ENCODE measurements around the gene ATL2.
"Not testable (repeated sequence)": the region's sequence is repeated elsewhere in the genome, so short reads cannot be mapped to it uniquely, and the experiment has no call there.

ATL2 gene

GRCh38 chr2:38377050-38377828, at the start of gene ATL2:
ATL2 (minus strand) TSS chr2:38377273; CDS start chr2:38377260, 13 bp downstream.
- peak; percentile 59 to 97 (median 91) for DNase-seq

GRCh38 chr2:38423763-38424162, 46.7 kb upstream of the ATL2 start:
- no peak for DNase-seq

DNA sequence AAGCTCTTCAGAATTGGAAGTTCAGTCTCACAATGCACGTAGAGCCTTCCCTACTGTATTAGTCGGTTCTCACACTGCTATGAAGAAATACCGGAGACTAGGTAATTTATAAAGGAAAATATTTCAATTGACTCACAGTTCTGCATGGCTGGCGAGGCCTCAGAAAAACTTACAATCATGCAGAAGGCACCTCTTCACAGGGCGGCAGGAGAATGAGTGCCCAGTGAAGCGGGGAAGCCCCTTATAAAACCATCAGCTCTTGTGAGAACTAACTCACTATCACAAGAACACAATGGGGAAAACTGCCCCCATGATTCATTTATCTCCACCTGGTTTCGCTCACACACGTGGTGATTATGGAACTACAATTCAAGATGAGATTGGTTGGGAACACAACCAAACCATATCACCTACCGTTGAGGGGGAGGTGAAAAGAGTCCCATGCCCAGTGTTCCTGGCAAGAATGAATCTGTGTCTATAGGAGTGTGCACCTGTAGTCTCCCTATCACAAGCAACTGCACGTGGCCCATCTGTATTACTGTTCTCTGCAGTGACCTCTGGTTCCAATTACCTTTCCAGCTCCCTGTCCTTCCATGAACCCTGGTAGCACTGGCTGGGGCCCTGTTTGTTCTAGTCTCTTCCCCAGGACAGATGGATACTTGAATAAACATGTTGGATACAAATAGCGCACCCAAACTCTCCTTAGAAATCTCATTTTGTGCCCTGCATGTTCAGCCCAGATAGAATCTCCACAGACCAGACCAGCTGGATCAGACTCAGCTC, 44.4 kb upstream of the ATL2 start:
- DNase-seq, result no peak

DNA sequence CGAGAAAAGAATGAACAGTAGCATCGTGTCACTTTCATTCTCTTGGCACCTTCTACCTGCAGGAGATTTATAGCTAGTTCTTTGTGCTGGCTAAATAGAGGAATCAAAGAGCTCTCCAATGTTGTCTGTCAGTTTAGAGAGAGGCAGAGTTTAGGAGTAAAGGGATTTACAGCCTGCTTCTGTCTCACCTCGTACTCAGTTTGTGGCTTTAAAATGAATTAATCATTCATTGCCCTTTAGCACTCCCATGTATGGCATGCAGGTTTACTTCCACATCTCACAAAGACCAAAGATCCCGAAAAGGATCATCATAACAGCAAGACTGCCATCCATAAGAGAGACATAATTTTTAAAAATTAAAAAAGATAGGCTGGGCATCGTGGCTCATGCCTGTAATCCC, 42.4 kb upstream of the ATL2 start:
- DNase-seq, result no peak

GRCh38 chr2:38418735-38419134, 41.7 kb upstream of the ATL2 start:
- no peak for DNase-seq

DNA sequence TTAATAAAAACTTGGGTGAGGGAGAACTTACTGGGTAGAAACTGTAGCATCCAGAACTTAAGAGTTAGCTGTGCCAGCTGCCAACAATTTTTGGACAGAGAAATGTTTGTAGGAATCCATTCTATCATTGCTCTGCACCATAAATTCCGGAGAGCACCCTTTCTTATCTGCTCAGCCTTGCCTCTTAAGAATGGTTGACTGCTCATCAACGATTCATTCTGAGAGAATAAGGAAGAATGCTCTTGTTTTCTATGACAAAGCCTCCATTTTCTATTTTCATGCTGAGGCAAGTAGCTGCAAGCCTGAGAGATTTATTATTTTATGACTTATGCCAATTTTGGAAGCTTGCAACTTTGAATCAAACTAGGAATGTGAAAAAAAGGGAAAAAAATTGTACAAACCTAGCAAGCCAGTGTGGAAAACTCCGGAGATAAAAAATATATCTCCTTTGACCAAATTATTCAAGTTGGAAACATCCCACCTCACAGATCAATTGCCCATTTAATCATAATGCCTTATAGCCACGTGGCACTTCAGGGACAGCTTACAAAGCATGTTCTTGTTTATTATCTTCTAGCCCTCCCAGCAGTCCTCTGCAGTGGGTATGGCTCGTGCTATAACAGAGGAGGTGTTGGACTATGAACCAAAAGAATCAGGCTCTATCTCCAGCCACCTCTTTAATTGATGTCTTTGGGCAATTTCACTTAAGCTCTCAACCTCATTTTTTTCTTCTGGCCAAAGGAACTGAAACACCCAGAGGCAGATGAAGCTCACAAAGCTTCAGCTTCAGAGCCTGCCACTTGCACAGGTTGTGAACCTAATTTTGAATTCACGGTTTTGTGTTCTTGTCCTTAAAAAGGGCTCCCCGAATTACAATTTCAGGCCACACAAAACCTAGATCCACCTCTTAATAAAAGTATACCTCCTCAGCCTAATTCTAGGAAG, 40.9 kb upstream of the ATL2 start:
- no peak for DNase-seq

- DNase-seq, result no peak
These were observed 39.4 kb upstream of the ATL2 start for GRCh38 chr2:38416296-38417036.

- no peak for DNase-seq
These were observed 38.7 kb upstream of the ATL2 start for GRCh38 chr2:38415728-38416291.

- DNase-seq, result no peak
These were observed 38.0 kb upstream of the ATL2 start for GRCh38 chr2:38415023-38415422.

GRCh38 chr2:38412235-38412871, 35.3 kb upstream of the ATL2 start:
- not testable (repeated sequence) for DNase-seq

DNA sequence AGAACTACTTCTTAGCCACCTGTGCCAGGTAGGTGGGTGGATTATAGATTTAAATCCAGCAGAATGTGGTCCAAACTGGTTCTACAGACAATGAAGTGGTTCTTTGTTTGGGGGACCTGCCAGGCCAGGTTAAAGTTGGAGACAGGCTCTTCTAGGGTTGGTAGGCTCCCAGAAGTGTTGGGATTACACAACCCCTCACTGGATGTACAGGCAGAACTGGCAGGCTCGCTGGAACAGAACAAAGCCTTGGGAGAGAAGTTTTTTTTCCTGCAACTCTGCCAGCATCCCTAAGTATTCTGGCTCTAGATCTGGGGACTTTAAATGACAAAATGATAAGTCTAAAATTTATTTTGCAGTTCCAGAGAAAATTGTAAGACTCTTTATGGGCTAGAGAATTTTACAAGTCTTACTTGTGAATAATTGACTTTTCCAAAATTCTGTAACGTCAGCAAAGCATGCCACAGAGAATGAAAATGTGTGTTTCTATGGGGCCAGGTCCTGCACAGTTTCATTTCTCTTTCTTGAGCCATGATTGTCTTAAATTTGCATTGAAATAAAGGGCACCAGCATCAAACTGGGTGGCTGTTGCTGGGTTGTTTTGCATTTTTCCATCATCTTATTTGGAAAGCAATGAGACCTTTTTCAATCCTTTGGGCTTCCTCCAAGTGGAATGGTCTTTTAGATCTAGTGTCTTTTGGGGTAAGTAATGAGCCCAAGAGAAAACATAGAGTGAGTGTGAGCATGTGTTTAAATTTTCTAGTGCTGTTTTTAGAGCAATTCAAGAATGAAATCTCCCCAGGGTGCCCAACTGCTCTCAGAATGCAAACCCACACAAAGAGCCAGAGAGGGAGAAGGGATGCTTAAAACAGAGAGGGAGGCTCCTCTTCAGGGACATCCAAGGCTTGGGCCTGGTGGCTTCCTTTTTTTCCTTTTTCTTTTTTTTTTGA, 32.4 kb upstream of the ATL2 start:
- peak in 19 of 56 donors; percentile 1 to 50 (median 12) for DNase-seq

DNA sequence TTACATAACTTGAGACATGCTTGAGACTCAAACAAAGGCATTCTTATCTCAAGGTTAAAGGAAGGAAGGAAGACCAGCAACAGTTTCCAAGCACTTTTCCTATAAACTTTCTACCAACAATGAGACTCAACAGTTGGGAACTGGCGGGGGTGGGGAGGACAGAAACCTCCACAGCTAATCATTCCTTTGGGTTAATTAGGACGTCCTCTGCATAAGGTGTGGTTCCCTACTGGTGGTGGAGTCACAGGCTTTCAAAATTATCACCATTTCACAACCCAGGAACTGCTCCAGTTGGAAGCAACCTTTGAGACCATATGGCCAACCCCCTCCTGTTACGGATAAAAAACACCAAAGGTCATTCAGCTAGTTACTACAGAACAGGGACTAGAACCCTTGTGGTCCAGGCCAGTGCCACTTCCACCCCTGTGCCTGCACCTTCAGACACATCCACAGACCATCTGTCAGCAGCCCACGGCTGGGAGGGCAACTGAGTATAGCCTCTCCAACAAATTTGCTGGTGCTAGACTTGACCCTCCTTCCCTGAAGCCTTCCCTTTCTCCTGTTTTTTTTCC, 30.1 kb upstream of the ATL2 start:
- no peak for DNase-seq

DNA sequence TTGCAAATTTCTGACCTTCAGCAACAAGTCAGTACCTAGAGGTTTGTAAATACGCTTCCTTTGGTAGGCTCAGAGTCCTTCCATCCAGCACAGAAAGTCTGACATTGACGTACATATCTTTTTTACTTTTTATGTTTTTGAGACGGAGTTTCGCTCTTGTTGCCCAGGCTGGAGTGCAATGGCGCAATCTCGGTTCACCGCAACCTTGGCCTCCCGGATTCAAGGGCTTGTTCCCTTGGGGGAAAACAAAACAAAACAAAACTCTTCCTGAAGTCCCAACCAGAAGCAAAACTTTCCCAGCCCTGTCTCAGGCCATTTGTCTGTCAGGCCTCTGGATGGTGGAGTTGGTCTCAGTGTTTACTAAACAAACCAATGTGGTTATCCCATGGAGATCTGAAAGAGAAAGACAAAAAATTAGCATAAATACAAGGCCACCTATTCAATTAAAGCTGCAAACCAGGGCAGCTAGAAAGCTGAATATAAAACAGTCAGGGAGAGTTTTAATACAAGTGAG, 29.6 kb upstream of the ATL2 start:
- peak in 12 of 56 donors; percentile 1 to 22 (median 8) for DNase-seq

DNA sequence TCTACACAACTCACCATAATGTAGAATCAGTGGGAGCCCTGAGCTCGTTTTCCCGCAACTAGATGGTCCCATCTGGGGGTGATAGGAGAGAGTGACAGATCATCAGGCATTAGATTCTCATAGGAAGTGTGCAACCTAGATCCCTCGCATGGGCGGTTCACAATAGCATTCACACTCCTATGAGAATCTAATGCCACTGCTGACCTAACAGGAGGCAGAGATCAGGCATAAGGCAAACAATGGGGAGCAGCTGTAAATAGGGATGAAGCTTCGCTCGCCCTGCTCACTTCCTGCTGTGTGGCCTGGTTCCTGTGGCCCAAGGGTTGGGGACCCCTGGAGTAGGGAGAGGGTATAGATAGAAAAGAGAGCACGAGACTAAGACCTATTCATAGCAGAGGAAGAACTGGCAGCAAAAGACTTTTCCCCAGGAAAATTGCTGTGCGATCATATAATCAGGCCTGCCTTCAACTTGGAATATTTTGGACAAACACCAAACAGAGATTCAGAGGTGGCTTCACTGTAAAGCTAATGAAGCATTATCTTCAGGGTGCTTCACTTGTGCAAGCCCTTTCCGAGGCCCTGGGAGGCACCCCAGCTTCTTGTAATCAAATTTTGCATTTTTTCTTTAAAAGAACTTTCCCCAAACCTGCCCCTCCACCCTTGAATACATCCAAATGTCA, 29.0 kb upstream of the ATL2 start:
- no peak for DNase-seq

DNA sequence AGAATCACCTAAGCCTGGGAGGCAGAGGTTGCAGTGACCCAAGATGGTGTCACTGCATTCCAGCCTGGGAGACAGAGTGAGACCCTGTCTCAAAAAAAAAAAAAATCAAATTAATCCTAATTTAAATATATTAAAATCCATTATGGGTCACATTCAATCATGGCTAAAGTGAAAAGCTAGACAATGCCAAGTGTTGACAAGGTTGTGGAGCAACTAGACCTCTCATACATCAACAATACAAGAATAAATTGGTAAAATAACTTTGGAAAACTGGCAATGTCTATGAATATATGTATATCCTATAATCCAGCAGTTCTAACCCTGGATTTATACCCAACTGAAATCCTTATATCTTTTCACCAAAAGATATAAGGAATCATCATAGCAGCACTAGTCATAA, 23.4 kb upstream of the ATL2 start:
- no peak for DNase-seq

- no peak for DNase-seq
These were observed 21.7 kb upstream of the ATL2 start for GRCh38 chr2:38398739-38399138.

- no peak for DNase-seq
These were observed 17.8 kb upstream of the ATL2 start for GRCh38 chr2:38394903-38395341.
